Measurements from ENCODE around the gene SLC25A39. TPM values are rescaled to one million over a fixed set of nuclear protein-coding genes. Genes with fewer than 3 reads are reported as not detected.

The SLC25A39 gene
- total and polyA plus RNA-seq, 2 donors (not counting 3 experiments of a cell fraction or from before 2014, with no cell fraction given), result 88.5 to 151 TPM

DNA sequence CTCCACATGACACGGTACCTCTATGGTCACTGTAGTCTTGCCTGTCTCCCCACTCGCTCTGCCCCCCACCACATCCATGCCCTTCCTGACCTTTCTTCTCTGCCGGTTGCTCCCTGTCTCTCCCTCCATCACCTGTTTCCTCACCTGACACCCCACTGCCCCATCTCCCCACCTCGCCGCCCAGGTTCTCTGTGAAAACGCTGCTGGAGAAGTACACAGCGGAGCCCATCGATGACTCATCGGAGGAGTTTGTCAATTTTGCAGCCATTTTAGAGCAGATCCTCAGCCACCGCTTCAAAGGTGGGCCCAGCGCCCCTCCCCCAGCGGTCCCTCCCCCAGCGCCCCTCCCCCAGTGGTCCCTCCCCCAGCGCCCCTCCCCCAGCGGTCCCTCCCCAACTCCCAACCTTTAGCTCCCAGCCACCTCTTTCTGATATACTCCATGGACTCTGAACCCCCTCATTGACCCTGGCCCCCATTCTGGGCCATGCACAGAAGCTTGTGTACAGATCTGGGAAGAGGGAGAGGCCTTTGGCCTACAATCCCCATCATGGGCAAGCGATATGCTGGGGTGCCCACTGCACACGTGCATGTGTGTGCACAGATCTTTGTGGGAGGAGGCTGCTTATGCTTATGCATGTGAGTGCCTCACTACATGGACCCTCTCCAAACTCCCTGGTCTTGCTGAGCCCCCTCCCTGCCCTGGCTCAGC, 12.1 kb downstream of the SLC25A39 start:
- POLR2A ChIA-PET, result interaction anchor here (0.6 kb wide), 1 partner anchor 66 kb away, joined by 5 read pairs; no protein-coding TSS in a partner anchor
- CTCF ChIA-PET, result no interaction called here
- no peak for FAIRE-seq
- H3K79me2 ChIP-seq (ENCODE audit: control insufficient read depth, insufficient read depth, low read length), result no peaks in the 10 kb centered on the region
- dilution Hi-C loops (cut with MboI; ENCODE audit: extremely low pct_ligation_motif_present, low sequenced_read_pairs), result no loop called here
- H3K36me3 ChIP-seq (ENCODE audit: control insufficient read depth in 2 of 2, extremely low read depth in 1 of 2, insufficient read depth in 2 of 2, low read length in 2 of 2), result no peaks in the 10 kb centered on the region
- no peaks in the 10 kb centered on the region for H3K4me1 ChIP-seq (ENCODE audit: control insufficient read depth, extremely low read depth, insufficient read depth, low read length)
- no peaks in the 10 kb centered on the region for H3K9me3 ChIP-seq (replicated peaks; ENCODE audit: control insufficient read depth, insufficient read depth, low read length)
- no peaks in the 10 kb centered on the region for H3K9me1 ChIP-seq (replicated peaks; ENCODE audit: control insufficient read depth, extremely low read depth, insufficient read depth, low read length)
- H3K27me3 ChIP-seq (ENCODE audit: control insufficient read depth in 2 of 2, insufficient read depth in 2 of 2, low read length in 2 of 2), result peaks cover 31 to 40% of the 10 kb centered on the region in 2 experiments
- TF ChIP-seq POLR2A (IDR thresholded peaks at IDR 0.05; ENCODE audit: low read depth, low read length) (no peak), MYC (IDR thresholded peaks at IDR 0.05; ENCODE audit: low read depth, low read length) (no peak), GATA2 (IDR thresholded peaks at IDR 0.05; ENCODE audit: insufficient read depth, insufficient read length, low read depth, low read length) (no peak), JUN (IDR thresholded peaks at IDR 0.05; ENCODE audit: borderline replicate concordance, insufficient read depth, insufficient read length, low read depth) (no peak), EZH2 (IDR thresholded peaks at IDR 0.05; ENCODE audit: borderline replicate concordance, low read depth, low read length, severe bottlenecking) (no peak), POLR2AphosphoS5 (IDR thresholded peaks at IDR 0.05; ENCODE audit: insufficient read depth, low read depth, low read length) (no peak), FOS (IDR thresholded peaks at IDR 0.05; ENCODE audit: borderline replicate concordance, insufficient read depth, low read length) (no peak)
- TF ChIP-seq, protein P1, sequence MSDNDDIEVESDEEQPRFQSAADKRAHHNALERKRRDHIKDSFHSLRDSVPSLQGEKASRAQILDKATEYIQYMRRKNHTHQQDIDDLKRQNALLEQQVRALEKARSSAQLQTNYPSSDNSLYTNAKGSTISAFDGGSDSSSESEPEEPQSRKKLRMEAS (IDR thresholded peaks at IDR 0.05; ENCODE audit: insufficient read depth, insufficient read length), result no peak
- TF ChIP-seq, protein P2, sequence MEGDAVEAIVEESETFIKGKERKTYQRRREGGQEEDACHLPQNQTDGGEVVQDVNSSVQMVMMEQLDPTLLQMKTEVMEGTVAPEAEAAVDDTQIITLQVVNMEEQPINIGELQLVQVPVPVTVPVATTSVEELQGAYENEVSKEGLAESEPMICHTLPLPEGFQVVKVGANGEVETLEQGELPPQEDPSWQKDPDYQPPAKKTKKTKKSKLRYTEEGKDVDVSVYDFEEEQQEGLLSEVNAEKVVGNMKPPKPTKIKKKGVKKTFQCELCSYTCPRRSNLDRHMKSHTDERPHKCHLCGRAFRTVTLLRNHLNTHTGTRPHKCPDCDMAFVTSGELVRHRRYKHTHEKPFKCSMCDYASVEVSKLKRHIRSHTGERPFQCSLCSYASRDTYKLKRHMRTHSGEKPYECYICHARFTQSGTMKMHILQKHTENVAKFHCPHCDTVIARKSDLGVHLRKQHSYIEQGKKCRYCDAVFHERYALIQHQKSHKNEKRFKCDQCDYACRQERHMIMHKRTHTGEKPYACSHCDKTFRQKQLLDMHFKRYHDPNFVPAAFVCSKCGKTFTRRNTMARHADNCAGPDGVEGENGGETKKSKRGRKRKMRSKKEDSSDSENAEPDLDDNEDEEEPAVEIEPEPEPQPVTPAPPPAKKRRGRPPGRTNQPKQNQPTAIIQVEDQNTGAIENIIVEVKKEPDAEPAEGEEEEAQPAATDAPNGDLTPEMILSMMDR (IDR thresholded peaks at IDR 0.05; ENCODE audit: extremely low read depth in 1 of 2, insufficient read depth in 1 of 2, low read depth in 1 of 2, low read length in 2 of 2), result no peak
- no TSS peak for BruUV-seq (replicated peaks)
- no peaks in the 10 kb centered on the region for H4K20me1 ChIP-seq (replicated peaks; ENCODE audit: control insufficient read depth, extremely low read depth, insufficient read depth, low read length)
- H3K9ac ChIP-seq (replicated peaks; ENCODE audit: extremely low read depth, insufficient read depth, low read length), result no peak overlapping the region
- intact Hi-C loops (cut with micrococcal nuclease), result no loop called here
- DNase-seq (ENCODE audit: low read depth, low spot score), result no peak
- no peak overlapping the region for H3K4me3 ChIP-seq (replicated peaks in 1 of 3; ENCODE audit: insufficient read depth in 1 of 3, low read depth in 1 of 3, low read length in 3 of 3)
- H3K4me2 ChIP-seq (ENCODE audit: insufficient read depth, low read length), result no peak overlapping the region
- H3K27ac ChIP-seq (ENCODE audit: insufficient read depth, low read depth, low read length), result no peak overlapping the region
- no peak overlapping the region for H2AFZ ChIP-seq (ENCODE audit: low read depth, low read length)
